Measurements from ENCODE around the gene LMLN. TPM values are rescaled to one million over a fixed set of nuclear protein-coding genes. Genes with fewer than 3 reads are reported as not detected.

Gene LMLN
- total and polyA plus RNA-seq, 2 of the 13 experiments (the other 11 are each of a cell fraction or from before 2014, with no cell fraction given), result 1.2 to 1.8 TPM

- TF ChIP-seq KDM5B (CRISPR knock-in tag; IDR thresholded peaks at IDR 0.05; ENCODE audit: borderline replicate concordance) (no peak), ZMYM4 (CRISPR knock-in tag; IDR thresholded peaks at IDR 0.05) (peak; percentile 29; the same call in 1 of the 2 replicates), RFXAP (CRISPR knock-in tag; IDR thresholded peaks at IDR 0.05; ENCODE audit: borderline replicate concordance) (no peak), TFDP1 (CRISPR knock-in tag; IDR thresholded peaks at IDR 0.05; ENCODE audit: borderline replicate concordance) (peak; percentile 59; the same call in 1 of the 2 replicates), ZNF547 (CRISPR knock-in tag; IDR thresholded peaks at IDR 0.05) (peak; percentile 79), E2F1 (CRISPR knock-in tag; IDR thresholded peaks at IDR 0.05) (no peak; the same call in 1 of the 2 replicates), NONO (IDR thresholded peaks at IDR 0.05) (no peak), NONO (CRISPR knock-in tag; conservative IDR thresholded peaks at IDR 0.05) (peak; percentile 46; the same call in 1 of the 2 replicates), SALL2 (CRISPR knock-in tag; IDR thresholded peaks at IDR 0.05) (peak; percentile 66; the same call in 1 of the 2 replicates), ZNF564 (CRISPR knock-in tag; IDR thresholded peaks at IDR 0.05) (peak; percentile 53; the same call in 1 of the 2 replicates), ZNF12 (CRISPR knock-in tag; IDR thresholded peaks at IDR 0.05) (no peak), ZNF556 (CRISPR knock-in tag; IDR thresholded peaks at IDR 0.05; ENCODE audit: borderline replicate concordance) (peak; percentile 69; the same call in 1 of the 2 replicates), ZNF136 (CRISPR knock-in tag; IDR thresholded peaks at IDR 0.05; ENCODE audit: low read depth) (no peak), SPEN (CRISPR knock-in tag; IDR thresholded peaks at IDR 0.05; ENCODE audit: low read depth) (0 out of 2 replicates have a peak, but pooled peaks have one; percentile 20), ZIK1 (CRISPR knock-in tag; IDR thresholded peaks at IDR 0.05; ENCODE audit: borderline replicate concordance, low read depth) (peak; percentile 47; the same call in 1 of the 2 replicates), ZNF607 (CRISPR knock-in tag; IDR thresholded peaks at IDR 0.05; ENCODE audit: borderline replicate concordance) (0 out of 2 replicates have a peak, but pooled peaks have one; percentile 41), FOXO4 (CRISPR knock-in tag; conservative IDR thresholded peaks at IDR 0.05) (0 out of 2 replicates have a peak, but pooled peaks have one; percentile 80), ZNF550 (CRISPR knock-in tag; IDR thresholded peaks at IDR 0.05; ENCODE audit: borderline replicate concordance) (no peak), MYC (CRISPR knock-in tag; IDR thresholded peaks at IDR 0.05; ENCODE audit: borderline replicate concordance) (no peak), DNMT1 (CRISPR knock-in tag; IDR thresholded peaks at IDR 0.05) (peak; percentile 20; the same call in 1 of the 2 replicates), ZNF580 (CRISPR knock-in tag; IDR thresholded peaks at IDR 0.05; ENCODE audit: borderline replicate concordance, low read depth) (0 out of 2 replicates have a peak, but pooled peaks have one; percentile 32), ZNF724P (CRISPR knock-in tag; IDR thresholded peaks at IDR 0.05; ENCODE audit: borderline replicate concordance) (0 out of 2 replicates have a peak, but pooled peaks have one; percentile 8), ZKSCAN8 (CRISPR knock-in tag; IDR thresholded peaks at IDR 0.05; ENCODE audit: borderline replicate concordance) (no peak), ZNF567 (CRISPR knock-in tag; IDR thresholded peaks at IDR 0.05; ENCODE audit: borderline replicate concordance) (0 out of 2 replicates have a peak, but pooled peaks have one; percentile 36), ZNF468 (CRISPR knock-in tag; IDR thresholded peaks at IDR 0.05) (no peak), NFKBIZ (CRISPR knock-in tag; IDR thresholded peaks at IDR 0.05) (no peak)
Measured at GRCh38 chr3:198080521-198081384, 120.7 kb downstream of the LMLN start (continued).

Measured in HepG2 (cell line).